Kasumi-1 (cell line): ENCODE measurements around the gene RENBP.

Experiments used
- DNase-seq, 2 experiments: peaks; one replicate each; lab custom pipeline; 2025; lab: John Stamatoyannopoulos, UW

Gene RENBP

DNA sequence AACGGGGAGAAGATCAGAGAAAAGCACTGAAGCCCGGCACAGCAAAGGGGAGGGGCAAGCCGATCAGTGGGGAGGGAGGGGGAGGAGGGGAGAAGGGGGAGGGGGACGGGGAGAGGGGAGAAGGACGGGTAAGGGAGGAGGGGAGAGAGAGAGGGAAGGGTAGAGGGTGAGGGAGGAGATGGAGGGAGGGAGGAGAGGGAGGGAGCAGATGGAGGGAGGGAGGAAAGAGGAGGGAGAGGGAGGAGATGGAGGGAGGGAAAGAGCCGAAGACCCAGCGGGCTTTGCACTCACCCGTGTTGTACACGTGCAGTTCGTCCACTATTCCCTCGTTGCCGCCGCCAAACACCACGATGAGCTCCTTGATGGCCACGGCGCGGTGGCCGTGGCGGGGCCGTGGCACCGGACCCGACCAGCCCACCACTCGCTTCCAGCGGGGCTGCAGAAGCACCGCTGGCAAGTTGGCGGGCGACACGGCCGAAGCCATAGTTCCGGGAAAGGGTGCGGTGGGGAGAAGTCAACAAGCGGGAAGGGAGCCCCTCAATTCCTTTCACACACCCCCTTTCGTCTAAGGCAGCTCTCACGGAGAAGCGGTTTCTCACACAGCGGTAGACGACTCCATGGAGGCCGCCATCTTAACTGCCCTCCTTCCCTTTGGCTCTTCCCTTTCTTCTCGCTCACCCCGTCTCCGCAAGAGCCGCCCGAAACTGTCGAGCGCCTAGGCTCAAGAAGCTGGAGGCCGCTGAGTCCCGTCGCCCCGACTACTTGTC lies 26.1 kb upstream of the RENBP start:
- peak; percentile 24 to 42 for DNase-seq

- no peak for DNase-seq
Measured at GRCh38 chrX:153969904-153970356, 25.5 kb upstream of the RENBP start.

GRCh38 chrX:153969125-153969903 lies 24.9 kb upstream of the RENBP start:
- DNase-seq, result no peak

GRCh38 chrX:153968754-153969124 lies 24.3 kb upstream of the RENBP start:
- no peak for DNase-seq

DNA sequence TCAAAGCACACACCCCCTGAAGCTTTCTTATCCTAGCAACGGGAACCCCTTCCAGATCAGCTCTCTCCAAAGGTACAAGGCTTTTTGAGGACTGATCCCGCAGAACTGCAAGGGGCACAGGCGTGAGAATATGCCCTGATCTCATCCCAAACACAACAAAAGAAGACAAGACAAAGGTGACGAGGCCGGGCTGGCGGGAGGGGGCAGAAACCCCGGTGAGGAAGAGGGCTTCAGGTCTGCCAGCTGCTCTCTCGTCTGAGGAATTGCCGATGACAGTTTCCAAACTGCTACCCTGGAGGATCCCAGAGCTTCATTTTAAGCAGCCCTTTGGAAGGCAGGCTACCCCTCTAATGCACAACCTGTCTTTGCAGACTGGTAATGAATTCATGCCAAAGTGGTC lies 23.8 kb upstream of the RENBP start:
- no peak for DNase-seq

- peak; percentile 15 to 18 for DNase-seq
Measured at GRCh38 chrX:153967536-153968224, 23.2 kb upstream of the RENBP start.

GRCh38 chrX:153966841-153967535 lies 22.5 kb upstream of the RENBP start:
- no peak for DNase-seq

DNA sequence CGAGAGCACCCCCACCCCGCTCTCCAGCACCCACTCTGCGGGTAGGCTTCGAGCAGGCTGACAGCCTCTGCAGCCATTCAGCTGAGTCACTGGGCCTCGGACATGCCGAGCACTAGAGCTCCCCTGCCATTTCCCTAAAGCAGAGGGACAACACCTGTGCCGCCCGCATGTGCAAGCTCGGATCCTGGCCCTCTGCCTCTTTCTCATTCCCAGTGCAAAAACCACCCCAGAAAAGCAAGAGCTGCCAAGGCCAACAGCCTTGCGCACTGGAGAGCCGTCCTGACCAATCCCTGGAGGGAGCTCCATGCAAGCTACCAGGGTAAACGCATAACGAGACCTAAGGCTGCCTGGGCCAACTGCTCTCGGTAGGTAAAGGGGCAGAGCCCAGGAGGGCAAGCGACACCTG lies 21.8 kb upstream of the RENBP start:
- DNase-seq, result no peak

GRCh38 chrX:153965406-153965805 lies 21.0 kb upstream of the RENBP start:
- no peak for DNase-seq

GRCh38 chrX:153964105-153964504 lies 19.7 kb upstream of the RENBP start:
- no peak for DNase-seq

GRCh38 chrX:153963546-153963945 lies 19.1 kb upstream of the RENBP start:
- DNase-seq, result no peak

GRCh38 chrX:153961292-153961691 lies 16.8 kb upstream of the RENBP start:
- DNase-seq, result no peak

- no peak for DNase-seq
Measured at GRCh38 chrX:153960786-153961185, 16.3 kb upstream of the RENBP start.

GRCh38 chrX:153960077-153960476 lies 15.6 kb upstream of the RENBP start:
- no peak for DNase-seq

DNA sequence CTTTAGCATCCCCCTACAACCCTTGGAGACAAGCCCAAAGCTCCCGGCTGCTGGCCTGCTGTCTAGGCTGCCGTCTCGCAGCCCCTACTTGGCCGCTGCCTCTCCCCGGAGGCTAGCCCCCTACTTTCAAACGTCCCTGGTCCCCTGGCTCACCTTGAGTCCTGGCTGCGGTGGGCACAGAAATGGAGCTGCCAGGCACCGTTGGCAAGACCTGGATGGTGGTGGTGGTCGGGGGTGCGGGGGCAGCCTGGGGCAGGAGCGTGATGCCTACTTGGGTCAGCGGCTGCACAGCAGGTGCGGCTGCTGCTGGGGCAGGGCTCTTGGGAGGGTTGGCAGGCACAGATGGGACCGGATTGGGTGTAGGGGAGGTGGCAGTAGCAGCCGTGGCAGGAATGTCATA lies 15.2 kb upstream of the RENBP start:
- no peak for DNase-seq

GRCh38 chrX:153958605-153959004 lies 14.2 kb upstream of the RENBP start:
- DNase-seq, result no peak

- no peak for DNase-seq
Measured at GRCh38 chrX:153957224-153957623, 12.8 kb upstream of the RENBP start.

GRCh38 chrX:153956044-153956907 lies 11.8 kb upstream of the RENBP start:
- no peak for DNase-seq

DNA sequence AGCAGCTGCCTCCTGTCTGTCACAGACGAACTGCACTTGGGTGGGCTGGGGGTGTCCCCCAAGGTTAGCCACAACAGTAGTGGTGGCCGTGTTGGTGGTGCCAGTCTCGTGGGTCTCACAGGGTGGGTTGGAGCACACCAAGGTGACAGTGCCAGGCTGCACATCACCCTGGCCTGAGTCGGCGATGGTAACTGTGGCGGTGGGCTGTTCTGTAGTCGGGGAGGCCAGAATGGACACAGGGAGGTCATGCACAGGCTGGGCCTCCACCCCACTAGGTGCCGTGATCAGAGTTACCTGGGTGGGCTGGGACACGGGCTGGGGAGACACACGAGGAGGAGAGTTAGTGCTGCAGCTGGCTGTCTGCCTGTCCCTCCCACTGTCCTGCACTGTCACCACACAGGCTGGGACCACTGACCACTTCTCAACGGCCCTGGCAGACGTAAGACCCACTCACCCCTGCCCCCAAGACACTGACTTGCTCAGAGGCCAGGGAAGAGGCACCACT lies 10.8 kb upstream of the RENBP start:
- no peak for DNase-seq

DNA sequence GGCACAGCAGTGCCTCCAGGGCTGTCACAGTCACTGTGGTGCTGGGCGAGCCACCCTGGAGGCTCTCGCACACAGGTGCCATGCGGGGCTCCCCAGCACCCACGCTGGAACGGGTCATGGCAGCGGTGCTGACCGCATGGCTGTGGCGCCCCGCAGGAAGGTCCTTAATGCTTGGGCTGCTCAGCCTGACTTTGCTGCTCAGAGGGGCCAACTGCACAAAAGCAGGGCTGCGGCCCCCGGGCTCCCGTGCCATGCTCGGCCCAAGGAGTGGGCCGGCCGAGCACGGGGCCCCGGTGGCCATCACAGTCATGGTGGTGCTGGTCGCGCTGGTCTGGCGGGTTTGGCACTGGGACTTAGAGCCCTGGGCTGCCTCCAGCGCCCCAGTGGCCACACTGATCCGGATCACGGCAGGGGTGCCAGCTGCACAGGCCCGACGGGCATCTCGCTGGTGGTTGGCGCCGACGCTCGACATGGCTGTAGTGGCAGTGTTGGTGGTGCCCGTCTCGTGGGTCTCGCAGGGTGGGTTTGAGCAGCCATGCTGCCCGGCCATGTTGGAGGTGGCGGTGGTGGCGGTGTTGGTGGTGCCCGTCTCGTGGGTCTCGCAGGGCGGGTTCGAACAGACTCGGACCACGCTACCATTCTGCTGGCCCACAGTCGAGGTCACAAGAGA lies 10.2 kb upstream of the RENBP start:
- DNase-seq, result no peak
